HG03520 (cell line): Measurements from ENCODE around the gene USP49.
A peak's percentile ranks its signal among the peaks of the same experiment; 100 is the strongest.
"Not testable (repeated sequence)": the region's sequence is repeated elsewhere in the genome, so short reads cannot be mapped to it uniquely, and the experiment has no call there.

Experiments
- ATAC-seq: cut with Tn5 transposase; IDR thresholded peaks from one replicate; pipeline ENCODE4 v1.9.1; 2021; ENCODE audit warnings: mild to moderate bottlenecking, moderate library complexity; ENCODE audit not compliant: unreplicated experiment

Gene USP49

GRCh38 chr6:41783106-41783780 lies 111.9 kb downstream of the USP49 start:
- ATAC-seq: no peak

GRCh38 chr6:41781366-41781730 lies 113.8 kb downstream of the USP49 start:
- ATAC-seq: no peak

DNA sequence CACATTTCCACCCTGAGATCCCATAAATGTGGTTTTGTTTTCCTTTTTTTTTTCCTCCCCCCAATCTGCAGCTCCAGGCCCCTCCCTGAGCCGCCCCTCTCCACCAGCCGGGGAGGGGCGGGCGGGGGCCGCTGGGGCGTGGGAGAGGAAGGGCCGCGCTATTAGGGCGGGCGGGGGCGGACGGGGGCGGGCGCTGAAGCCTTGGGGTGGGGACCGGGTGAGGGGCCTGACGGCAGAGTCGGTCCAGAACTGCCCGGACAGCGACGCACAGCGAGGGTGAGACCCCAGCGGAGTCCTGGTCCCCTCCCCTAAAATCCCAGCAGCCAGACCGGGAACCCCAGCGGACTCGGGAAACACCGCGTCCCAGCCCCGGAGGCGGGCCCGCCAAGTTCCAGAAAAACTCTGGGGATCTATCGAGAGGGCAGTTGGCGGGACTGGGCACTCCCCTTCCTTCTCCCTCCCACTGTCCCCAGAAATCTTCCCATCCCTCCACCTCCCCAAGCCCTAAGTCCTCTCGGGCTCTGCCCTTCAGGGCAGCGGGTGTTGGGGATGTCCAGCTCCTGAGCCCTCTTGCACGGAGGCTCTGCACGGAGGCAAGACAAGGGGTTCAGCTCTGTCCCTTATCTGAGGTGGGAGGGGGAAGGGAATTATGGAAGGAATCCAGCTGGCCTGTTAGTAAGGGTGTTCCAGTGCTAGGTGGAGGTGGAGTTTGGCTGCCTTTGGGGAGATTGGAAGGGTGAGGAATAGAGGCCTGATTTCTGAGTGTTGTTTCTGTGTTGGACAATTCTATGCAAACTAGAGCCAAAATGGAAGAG lies 114.4 kb downstream of the USP49 start, which contains the start of gene PRICKLE4:
Gene PRICKLE4, plus strand, starts transcription at position 232 of the 815 bp plus-strand sequence. CDS start 2,692 bp downstream, outside the sequence.
- no peak for ATAC-seq

DNA sequence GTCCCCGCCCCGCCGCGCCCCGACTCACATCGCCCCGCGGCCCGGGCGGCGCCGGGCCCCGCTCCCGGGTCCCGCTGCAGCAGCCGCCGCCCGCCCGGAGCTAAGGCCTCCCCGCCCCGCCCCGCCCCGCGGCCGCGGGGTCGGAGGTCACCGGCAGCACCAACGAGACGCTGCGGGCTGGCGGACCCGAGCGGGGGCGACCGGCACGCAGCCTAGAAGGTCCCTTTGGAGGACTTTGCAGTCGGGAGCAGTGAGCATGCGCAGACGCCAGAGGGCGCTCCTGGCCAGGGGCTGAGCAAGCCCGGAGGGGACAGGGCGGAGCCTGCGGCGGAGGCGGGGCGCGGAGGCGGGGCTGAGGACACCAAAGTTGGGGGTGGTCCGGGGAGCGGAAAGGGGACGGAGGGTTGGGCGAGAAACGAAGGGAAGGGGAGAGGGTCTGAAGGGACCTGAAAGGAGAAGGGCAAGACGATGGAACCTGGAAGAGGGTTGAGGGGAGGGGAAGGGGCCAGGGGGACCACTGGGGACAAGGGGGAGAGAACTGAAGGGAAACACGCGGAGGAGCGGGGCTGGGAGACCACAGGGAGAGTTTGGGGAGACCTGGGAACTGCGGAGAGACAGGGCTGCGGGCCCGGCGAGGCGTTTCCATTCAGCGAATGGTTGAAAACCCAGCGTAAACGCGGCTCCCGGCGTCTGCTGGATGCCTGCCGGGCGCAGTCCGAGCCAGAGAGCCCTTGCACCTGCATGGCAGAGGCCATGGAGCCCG lies 115.2 kb downstream of the USP49 start, which contains the start of gene FRS3:
Gene FRS3, minus strand, starts transcription at position 113 of the 763 bp plus-strand sequence. CDS start 2,913 bp downstream, outside the sequence.
- peak; percentile 86 for ATAC-seq

DNA sequence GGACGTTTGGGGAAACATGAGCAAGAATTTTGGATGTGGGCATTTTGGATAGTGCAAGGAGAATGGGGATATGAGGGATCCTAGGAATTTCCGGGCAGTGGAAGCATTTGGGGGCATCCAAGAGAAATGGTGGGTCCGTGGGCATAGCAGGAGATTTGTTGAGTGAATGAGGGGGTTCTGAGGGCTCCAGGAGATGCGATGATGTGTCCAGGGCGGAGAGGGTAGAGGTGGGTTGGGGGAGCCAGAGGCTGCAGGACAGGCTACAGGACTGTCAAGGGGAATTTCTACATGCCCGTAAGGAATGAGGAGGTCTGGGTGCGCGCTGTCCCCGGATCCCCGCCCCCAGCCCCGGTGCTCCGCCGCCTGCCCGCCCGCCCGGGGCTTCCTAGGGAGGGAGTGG lies 115.8 kb downstream of the USP49 start:
- ATAC-seq: peak; percentile 2

DNA sequence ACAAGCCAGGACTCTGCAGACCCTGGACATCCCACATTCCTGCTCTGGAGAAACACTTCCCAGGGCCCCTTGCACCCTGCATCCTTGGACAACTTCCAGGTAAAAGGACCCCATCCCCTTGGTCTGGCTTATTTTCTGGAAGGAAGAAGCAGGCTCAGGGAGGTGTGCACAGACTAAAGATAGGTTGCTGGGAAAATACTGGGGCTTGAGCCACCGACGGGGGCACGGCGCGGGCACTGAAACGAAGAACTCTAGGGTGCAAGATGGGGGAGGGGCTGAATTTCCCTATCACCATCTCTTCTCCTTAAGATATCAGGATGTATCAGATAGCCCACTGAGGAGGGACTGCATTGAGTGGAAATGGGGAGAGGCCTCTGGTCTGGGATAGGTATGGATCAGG lies 116.3 kb downstream of the USP49 start:
- ATAC-seq: no peak

GRCh38 chr6:41777551-41778285 lies 117.5 kb downstream of the USP49 start:
- ATAC-seq: no peak

- no peak for ATAC-seq
Observed at GRCh38 chr6:41775293-41775882, 119.8 kb downstream of the USP49 start.

GRCh38 chr6:41774841-41775240 lies 120.3 kb downstream of the USP49 start:
- ATAC-seq: no peak

DNA sequence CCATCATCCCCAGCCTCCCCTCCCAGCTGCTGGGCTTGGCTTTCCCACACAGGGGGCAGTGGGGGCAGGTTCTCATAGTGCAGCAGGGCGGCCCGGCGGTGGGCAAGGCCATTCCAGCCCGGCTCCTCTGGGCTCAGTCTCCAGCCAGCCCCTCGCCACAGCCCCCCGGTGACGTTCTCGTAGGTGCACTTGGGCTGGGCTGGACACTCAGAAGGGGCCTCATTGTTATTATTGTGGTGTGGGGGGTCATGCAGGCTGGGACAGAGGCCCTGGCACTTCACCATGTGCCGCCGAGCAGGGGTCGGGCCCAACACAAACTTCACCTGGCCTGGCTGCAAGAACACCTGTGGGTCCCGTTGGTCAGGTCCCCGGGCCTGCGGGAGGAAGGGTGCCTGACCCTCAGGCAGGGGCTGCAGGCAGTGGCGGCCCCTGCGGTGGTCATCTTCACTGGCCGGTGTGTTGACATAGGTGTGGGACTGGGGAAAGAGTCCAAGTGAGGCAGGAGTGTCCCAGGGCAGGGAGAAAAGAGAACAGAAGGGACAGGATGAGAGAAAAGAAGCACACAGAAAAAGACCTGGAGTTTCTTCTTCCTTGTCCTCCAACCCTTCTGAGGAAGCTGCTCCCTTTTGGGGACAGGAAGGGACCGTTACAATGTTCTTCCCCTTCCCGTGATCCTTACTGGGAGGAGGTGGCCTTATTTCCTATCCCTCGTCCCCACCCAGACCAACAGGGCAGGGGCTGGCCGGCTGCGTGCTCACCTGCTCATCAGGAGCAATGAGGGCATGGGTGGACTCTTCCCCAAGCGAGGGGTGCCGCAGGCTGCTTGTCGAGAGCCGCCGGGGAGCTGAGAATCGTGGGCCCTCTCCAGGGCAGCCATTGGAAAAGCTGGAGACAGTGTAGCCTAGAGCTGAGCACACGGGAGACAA lies 123.9 kb downstream of the USP49 start:
- ATAC-seq: no peak

- ATAC-seq: no peak
Observed at GRCh38 chr6:41770381-41771057, 124.7 kb downstream of the USP49 start.

GRCh38 chr6:41769376-41769775 lies 125.8 kb downstream of the USP49 start:
- no peak for ATAC-seq

DNA sequence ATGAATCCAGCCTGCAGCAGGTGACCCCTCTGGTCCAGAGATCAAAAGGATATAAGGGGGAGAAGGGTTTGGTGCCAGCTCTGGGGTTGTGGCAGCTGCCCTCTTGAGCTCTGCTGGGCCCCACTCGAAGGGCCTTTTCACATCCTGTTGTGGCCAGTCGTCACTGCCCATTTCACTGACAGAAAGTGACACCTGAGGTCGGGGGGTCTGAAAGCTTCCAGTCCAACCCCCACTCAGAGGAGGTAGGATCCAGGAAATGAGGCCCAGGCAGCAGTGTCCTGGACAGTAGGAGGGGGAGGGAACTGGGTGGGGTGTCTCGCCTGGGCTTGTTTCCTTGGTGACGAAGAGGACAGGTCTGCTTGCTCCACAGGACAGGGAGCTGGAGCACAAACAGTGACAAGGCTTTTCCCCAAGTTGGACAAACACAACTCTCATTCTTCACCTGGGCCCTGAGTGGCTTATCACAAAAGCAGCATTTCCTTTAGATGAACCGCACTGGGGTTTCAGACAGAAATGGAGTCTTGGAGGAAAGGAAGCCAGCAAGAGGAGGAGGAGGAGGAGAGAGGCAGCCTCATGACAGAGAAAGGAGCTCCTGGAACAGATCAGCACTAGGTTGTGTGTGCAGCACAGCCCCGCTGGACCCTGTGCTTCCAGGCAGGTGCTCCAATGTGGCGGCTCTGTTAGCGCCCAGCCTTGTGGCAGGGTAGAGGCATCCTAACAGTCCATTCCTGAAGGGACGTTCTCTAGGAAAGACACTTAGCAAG lies 126.4 kb downstream of the USP49 start:
- ATAC-seq: no peak

DNA sequence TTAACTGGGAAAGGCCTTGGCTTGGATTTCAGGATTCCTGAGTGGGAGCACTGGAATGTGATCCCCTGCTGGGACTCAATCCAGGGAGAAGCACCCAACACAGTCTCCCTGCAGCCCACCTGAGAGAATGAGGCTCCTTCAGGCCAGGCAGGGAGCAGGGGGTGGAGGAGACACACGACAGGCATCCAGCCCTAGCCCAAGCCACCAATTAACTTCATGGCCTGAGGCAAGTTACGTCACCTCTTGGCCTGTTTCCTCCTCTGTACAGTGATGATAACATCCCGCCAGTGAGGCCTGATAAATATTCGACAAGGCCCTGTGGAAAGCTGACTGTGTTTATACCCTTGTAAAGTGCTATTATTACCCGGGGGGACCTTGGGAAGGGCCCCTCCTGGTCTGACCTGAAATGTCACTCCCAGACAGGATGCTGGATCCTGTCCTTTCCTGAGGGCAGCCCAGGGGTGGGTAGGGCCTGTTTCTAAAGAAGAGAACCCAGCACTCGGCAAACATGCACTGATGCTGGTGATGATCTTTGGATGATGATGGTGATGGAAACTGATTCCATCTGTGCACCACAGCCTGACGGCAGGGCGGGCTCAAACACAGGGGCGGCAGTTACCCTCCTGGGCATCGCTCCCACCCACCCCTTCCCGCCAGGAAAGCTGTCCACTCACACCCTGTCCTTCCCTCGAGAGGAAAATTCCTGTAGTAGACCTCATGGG lies 127.9 kb downstream of the USP49 start:
- no peak for ATAC-seq

DNA sequence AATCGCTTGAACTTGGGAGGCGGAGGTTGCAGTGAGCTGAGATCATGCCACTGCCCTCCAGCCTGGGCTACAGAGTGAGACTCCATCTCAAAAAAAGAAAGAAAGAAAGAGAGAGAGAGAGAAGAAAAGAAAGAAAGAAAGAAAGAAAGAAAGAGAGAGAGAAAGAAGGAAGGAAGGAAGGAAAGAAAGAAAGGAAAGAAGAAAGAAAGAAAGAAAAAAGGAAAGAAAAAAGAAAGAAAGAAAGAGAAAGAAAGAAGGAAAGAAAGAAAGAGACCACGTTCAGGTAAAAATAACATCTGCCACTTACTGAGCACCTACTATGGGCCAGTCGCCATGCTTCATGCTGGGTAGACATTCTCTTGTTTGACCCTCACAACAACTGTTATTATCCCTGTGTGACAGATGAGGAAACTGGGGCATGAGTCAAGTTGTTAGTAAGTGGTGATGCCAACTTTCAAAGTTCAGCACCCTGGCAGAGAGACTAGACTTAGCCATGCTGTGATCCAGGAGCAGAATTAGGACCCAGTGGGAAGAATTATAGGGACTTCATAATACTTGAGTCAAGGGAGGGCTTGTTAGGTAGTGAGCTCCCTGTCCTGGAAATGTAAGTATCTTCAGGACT lies 129.0 kb downstream of the USP49 start:
- ATAC-seq: not testable (repeated sequence)

DNA sequence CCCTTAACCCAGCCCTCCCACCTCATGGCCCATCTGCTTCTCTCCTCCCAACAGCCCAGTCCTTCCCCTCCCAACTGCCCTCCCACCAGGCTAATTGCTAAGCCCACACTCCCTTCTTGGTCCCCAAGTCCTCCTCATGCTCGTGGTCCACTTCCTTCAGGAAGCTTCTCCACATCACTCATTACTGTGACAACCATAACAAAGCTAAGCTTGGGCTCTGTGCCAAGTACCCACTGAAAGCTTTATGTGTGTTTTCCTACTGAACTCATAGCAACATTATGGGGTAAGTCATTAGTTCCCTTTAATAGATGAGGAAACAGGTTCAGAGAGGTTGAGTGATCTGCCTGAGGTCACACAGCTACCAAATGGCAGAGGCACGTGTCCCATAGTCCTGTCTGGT lies 131.7 kb downstream of the USP49 start:
- no peak for ATAC-seq
